ENCODE results near the gene DPP10. TPM values are rescaled to one million over a fixed set of nuclear protein-coding genes. Genes with fewer than 3 reads are reported as not detected.

DPP10 gene
- total RNA-seq, 1 experiment from 2014 or later: not detected

- Mint-ChIP-seq H3K27ac (ENCODE audit: unreplicated experiment) (no peak overlapping the region), H3K4me3 (ENCODE audit: low read depth, unreplicated experiment) (no peak overlapping the region), H3K36me3 (ENCODE audit: insufficient read depth, unreplicated experiment) (no peaks in the 10 kb centered on the region), H3K9me3 (ENCODE audit: low read depth, unreplicated experiment) (peaks cover 2% of the 10 kb centered on the region), H3K4me1 (ENCODE audit: low read depth, unreplicated experiment) (no peaks in the 10 kb centered on the region), H3K27me3 (ENCODE audit: unreplicated experiment) (peaks cover 25% of the 10 kb centered on the region)
- CTCF ChIA-PET: no interaction called here
- BruUV-seq (replicated peaks): no TSS peak
- intact Hi-C loops (cut with micrococcal nuclease; ENCODE audit: unreplicated experiment): no loop called here
- no peak for DNase-seq
- TF ChIP-seq CTCF (IDR thresholded peaks at IDR 0.05; ENCODE audit: unreplicated experiment): no peak
These were observed 168.2 kb downstream of the DPP10 start for GRCh38 chr2:114610677-114611076.

- peaks cover 6% of the 10 kb centered on the region for H3K27me3 Mint-ChIP-seq (ENCODE audit: unreplicated experiment)
- intact Hi-C loops (cut with micrococcal nuclease; ENCODE audit: unreplicated experiment): no loop called here
- CTCF ChIA-PET: no interaction called here
These were observed 172.2 kb downstream of the DPP10 start for GRCh38 chr2:114614592-114614991.

GRCh38 chr2:114628481-114628880, 186.0 kb downstream of the DPP10 start:
- no TSS peak for BruUV-seq (replicated peaks)
- CTCF ChIA-PET: no interaction called here

More at GRCh38 chr2:114614592-114614991, 172.2 kb downstream of the DPP10 start:
- no peak for DNase-seq
- Mint-ChIP-seq H3K27ac (ENCODE audit: unreplicated experiment) (no peak overlapping the region), H3K36me3 (ENCODE audit: insufficient read depth, unreplicated experiment) (no peaks in the 10 kb centered on the region), H3K9me3 (ENCODE audit: low read depth, unreplicated experiment) (no peaks in the 10 kb centered on the region), H3K4me1 (ENCODE audit: low read depth, unreplicated experiment) (no peaks in the 10 kb centered on the region), H3K4me3 (ENCODE audit: low read depth, unreplicated experiment) (no peak overlapping the region)
- TF ChIP-seq CTCF (IDR thresholded peaks at IDR 0.05; ENCODE audit: unreplicated experiment): no peak
- BruUV-seq (replicated peaks): no TSS peak

GRCh38 chr2:114631146-114631545, 188.7 kb downstream of the DPP10 start:
- no peaks in the 10 kb centered on the region for H3K4me1 Mint-ChIP-seq (ENCODE audit: low read depth, unreplicated experiment)
- CTCF ChIA-PET: no interaction called here

More at GRCh38 chr2:114628481-114628880, 186.0 kb downstream of the DPP10 start:
- intact Hi-C loops (cut with micrococcal nuclease; ENCODE audit: unreplicated experiment): no loop called here
- H3K27me3 Mint-ChIP-seq (ENCODE audit: unreplicated experiment): no peaks in the 10 kb centered on the region
- no peaks in the 10 kb centered on the region for H3K36me3 Mint-ChIP-seq (ENCODE audit: insufficient read depth, unreplicated experiment)
- H3K4me3 Mint-ChIP-seq (ENCODE audit: low read depth, unreplicated experiment): no peak overlapping the region
- no peak for TF ChIP-seq CTCF (IDR thresholded peaks at IDR 0.05; ENCODE audit: unreplicated experiment)
- H3K9me3 Mint-ChIP-seq (ENCODE audit: low read depth, unreplicated experiment): peaks cover 3% of the 10 kb centered on the region
- H3K4me1 Mint-ChIP-seq (ENCODE audit: low read depth, unreplicated experiment): no peaks in the 10 kb centered on the region
- no peak overlapping the region for H3K27ac Mint-ChIP-seq (ENCODE audit: unreplicated experiment)
- no peak for DNase-seq

More at GRCh38 chr2:114631146-114631545, 188.7 kb downstream of the DPP10 start:
- DNase-seq: no peak
- intact Hi-C loops (cut with micrococcal nuclease; ENCODE audit: unreplicated experiment): no loop called here
- no TSS peak for BruUV-seq (replicated peaks)
- no peak overlapping the region for H3K4me3 Mint-ChIP-seq (ENCODE audit: low read depth, unreplicated experiment)
- peaks cover 3% of the 10 kb centered on the region for H3K9me3 Mint-ChIP-seq (ENCODE audit: low read depth, unreplicated experiment)
- no peaks in the 10 kb centered on the region for H3K36me3 Mint-ChIP-seq (ENCODE audit: insufficient read depth, unreplicated experiment)
- no peak for TF ChIP-seq CTCF (IDR thresholded peaks at IDR 0.05; ENCODE audit: unreplicated experiment)
- no peak overlapping the region for H3K27ac Mint-ChIP-seq (ENCODE audit: unreplicated experiment)
- H3K27me3 Mint-ChIP-seq (ENCODE audit: unreplicated experiment): no peaks in the 10 kb centered on the region
